Activated T-helper 1 cell treated with anti-CD3 and anti-CD28 coated beads, Interleukin-12 subunit alpha, Interleukin-12 subunit beta, Interleukin-2, Interleukin-4 antibody, amounts not matched to agents 30 ng/mL and 10 ng/mL and 1 ng/mL, durations not matched to agents 14 hours and 24 hours and 36 hours (primary cell): Measurements from ENCODE around the gene HECW1. TPM values are rescaled to one million over a fixed set of nuclear protein-coding genes. Genes with fewer than 3 reads are reported as not detected.
"Not testable (repeated sequence)": the region's sequence is repeated elsewhere in the genome, so short reads cannot be mapped to it uniquely, and the experiment has no call there.

Experiments used
- DNase-seq: peaks from one replicate; pipeline ENCODE4 v3.0.0; 2021; ENCODE audit warnings: low spot score
- H3K27ac Mint-ChIP-seq: one replicate; pipeline ENCODE4 v1.8.0; 2021; ENCODE audit warnings: mild to moderate bottlenecking, mixed read lengths
- H3K27me3 Mint-ChIP-seq: one replicate; pipeline ENCODE4 v1.8.0; 2022; ENCODE audit warnings: mild to moderate bottlenecking, moderate library complexity, mixed read lengths; ENCODE audit not compliant: insufficient read depth
- H3K36me3 Mint-ChIP-seq: one replicate; pipeline ENCODE4 v1.8.0; 2021; ENCODE audit warnings: low read depth, mixed read lengths
- H3K4me1 Mint-ChIP-seq: one replicate; pipeline ENCODE4 v1.8.0; 2021; ENCODE audit warnings: low read depth, mixed read lengths
- H3K4me3 Mint-ChIP-seq: one replicate; pipeline ENCODE4 v1.8.0; 2021; ENCODE audit warnings: mild to moderate bottlenecking, moderate library complexity, mixed read lengths
- H3K9me3 Mint-ChIP-seq: one replicate; pipeline ENCODE4 v1.8.0; 2021; ENCODE audit warnings: mixed read lengths
- intact Hi-C: fragments of 100-400 bp; cut with micrococcal nuclease; formaldehyde crosslinking; loops from one replicate; pipeline ENCODE4 v1.15.1; 2024
- total RNA-seq: library from RNA; stranded (reverse); gene quantifications from 2 replicates; pipeline ENCODE4 v1.2.3, GENCODE V29; 2022

HECW1 gene
- total RNA-seq, 1 donor from 2014 or later = not detected

GRCh38 chr7:43317075-43317474 is 204.6 kb downstream of the HECW1 start:
- intact Hi-C loops = no loop called here
- no peak for DNase-seq
- Mint-ChIP-seq H3K4me3 (no peak overlapping the region), H3K27me3 (no peaks in the 10 kb centered on the region), H3K27ac (no peak overlapping the region), H3K36me3 (no peaks in the 10 kb centered on the region), H3K9me3 (no peaks in the 10 kb centered on the region), H3K4me1 (peaks cover 14% of the 10 kb centered on the region)

GRCh38 chr7:43318188-43318770 is 205.8 kb downstream of the HECW1 start:
- Mint-ChIP-seq H3K27ac (no peak overlapping the region), H3K27me3 (no peaks in the 10 kb centered on the region), H3K4me1 (peaks cover 14% of the 10 kb centered on the region), H3K36me3 (no peaks in the 10 kb centered on the region), H3K4me3 (no peak overlapping the region), H3K9me3 (no peaks in the 10 kb centered on the region)
- intact Hi-C loops = no loop called here
- no peak for DNase-seq

GRCh38 chr7:43325595-43325994 is 213.1 kb downstream of the HECW1 start:
- no peaks in the 10 kb centered on the region for H3K4me1 Mint-ChIP-seq
- no peaks in the 10 kb centered on the region for H3K27me3 Mint-ChIP-seq
- no peak overlapping the region for H3K4me3 Mint-ChIP-seq
- H3K27ac Mint-ChIP-seq = no peak overlapping the region
- intact Hi-C loops = loop anchor here (1.0 kb wide), 1 partner anchor 20 kb away; no protein-coding TSS in a partner anchor
- H3K9me3 Mint-ChIP-seq = no peaks in the 10 kb centered on the region
- no peaks in the 10 kb centered on the region for H3K36me3 Mint-ChIP-seq
- no peak for DNase-seq

GRCh38 chr7:43328336-43328735 is 215.9 kb downstream of the HECW1 start:
- H3K27me3 Mint-ChIP-seq = peaks cover 2% of the 10 kb centered on the region
- DNase-seq = no peak
- no peaks in the 10 kb centered on the region for H3K36me3 Mint-ChIP-seq
- H3K27ac Mint-ChIP-seq = no peak overlapping the region
- intact Hi-C loops = no loop called here
- H3K4me3 Mint-ChIP-seq = no peak overlapping the region
- no peaks in the 10 kb centered on the region for H3K4me1 Mint-ChIP-seq
- H3K9me3 Mint-ChIP-seq = no peaks in the 10 kb centered on the region

GRCh38 chr7:43328785-43329380 is 216.4 kb downstream of the HECW1 start:
- no peaks in the 10 kb centered on the region for H3K36me3 Mint-ChIP-seq
- no peak overlapping the region for H3K4me3 Mint-ChIP-seq
- H3K27me3 Mint-ChIP-seq = peaks cover 2% of the 10 kb centered on the region
- intact Hi-C loops = no loop called here
- no peak for DNase-seq
- H3K9me3 Mint-ChIP-seq = no peaks in the 10 kb centered on the region
- H3K27ac Mint-ChIP-seq = no peak overlapping the region
- H3K4me1 Mint-ChIP-seq = no peaks in the 10 kb centered on the region

GRCh38 chr7:43332193-43332796 is 219.8 kb downstream of the HECW1 start:
- DNase-seq = no peak
- Mint-ChIP-seq H3K4me3 (no peak overlapping the region), H3K27ac (no peak overlapping the region), H3K4me1 (no peaks in the 10 kb centered on the region), H3K27me3 (peaks cover 2% of the 10 kb centered on the region), H3K36me3 (no peaks in the 10 kb centered on the region), H3K9me3 (no peaks in the 10 kb centered on the region)
- intact Hi-C loops = no loop called here

- no peak overlapping the region for H3K4me3 Mint-ChIP-seq
- no peak overlapping the region for H3K27ac Mint-ChIP-seq
- no peaks in the 10 kb centered on the region for H3K9me3 Mint-ChIP-seq
- DNase-seq = no peak
- no peaks in the 10 kb centered on the region for H3K4me1 Mint-ChIP-seq
- peaks cover 5% of the 10 kb centered on the region for H3K27me3 Mint-ChIP-seq
- intact Hi-C loops = no loop called here
- H3K36me3 Mint-ChIP-seq = no peaks in the 10 kb centered on the region
Observed at GRCh38 chr7:43337191-43337590, 224.7 kb downstream of the HECW1 start.

GRCh38 chr7:43337811-43338210 is 225.4 kb downstream of the HECW1 start:
- no peak overlapping the region for H3K27ac Mint-ChIP-seq
- H3K27me3 Mint-ChIP-seq = peaks cover 5% of the 10 kb centered on the region
- H3K4me1 Mint-ChIP-seq = no peaks in the 10 kb centered on the region
- H3K36me3 Mint-ChIP-seq = no peaks in the 10 kb centered on the region
- no peak for DNase-seq
- H3K9me3 Mint-ChIP-seq = no peaks in the 10 kb centered on the region
- intact Hi-C loops = no loop called here
- no peak overlapping the region for H3K4me3 Mint-ChIP-seq

GRCh38 chr7:43341132-43341531 is 228.7 kb downstream of the HECW1 start:
- H3K27me3 Mint-ChIP-seq = peaks cover 6% of the 10 kb centered on the region

GRCh38 chr7:43343417-43343816 is 231.0 kb downstream of the HECW1 start:
- DNase-seq, H3K36me3 Mint-ChIP-seq, H3K4me3 Mint-ChIP-seq, H3K9me3 Mint-ChIP-seq, intact Hi-C loops, H3K27me3 Mint-ChIP-seq, H3K27ac Mint-ChIP-seq, H3K4me1 Mint-ChIP-seq: not testable (repeated sequence)

More at GRCh38 chr7:43341132-43341531, 228.7 kb downstream of the HECW1 start:
- Mint-ChIP-seq H3K27ac (no peak overlapping the region), H3K4me1 (no peaks in the 10 kb centered on the region), H3K36me3 (no peaks in the 10 kb centered on the region), H3K4me3 (no peak overlapping the region), H3K9me3 (peaks cover 3% of the 10 kb centered on the region)
- no peak for DNase-seq
- intact Hi-C loops = no loop called here

GRCh38 chr7:43345696-43346095 is 233.2 kb downstream of the HECW1 start:
- not testable (repeated sequence) for H3K4me3 Mint-ChIP-seq, H3K27me3 Mint-ChIP-seq, H3K4me1 Mint-ChIP-seq, H3K27ac Mint-ChIP-seq, H3K36me3 Mint-ChIP-seq, H3K9me3 Mint-ChIP-seq, DNase-seq
- intact Hi-C loops = loop anchor here (1.0 kb wide), 1 partner anchor 20 kb away; no protein-coding TSS in a partner anchor

- intact Hi-C loops = no loop called here
- no peaks in the 10 kb centered on the region for H3K36me3 Mint-ChIP-seq
- H3K27me3 Mint-ChIP-seq = peaks cover 9% of the 10 kb centered on the region
Observed at GRCh38 chr7:43351683-43352082, 239.2 kb downstream of the HECW1 start.

GRCh38 chr7:43353902-43354301 is 241.5 kb downstream of the HECW1 start:
- no peak overlapping the region for H3K27ac Mint-ChIP-seq
- H3K4me3 Mint-ChIP-seq = no peak overlapping the region
- no peaks in the 10 kb centered on the region for H3K4me1 Mint-ChIP-seq
- no peak for DNase-seq
- intact Hi-C loops = no loop called here
- H3K36me3 Mint-ChIP-seq = no peaks in the 10 kb centered on the region
- H3K9me3 Mint-ChIP-seq = peaks cover 10% of the 10 kb centered on the region
- peaks cover 4% of the 10 kb centered on the region for H3K27me3 Mint-ChIP-seq

More at GRCh38 chr7:43351683-43352082, 239.2 kb downstream of the HECW1 start:
- Mint-ChIP-seq H3K27ac (no peak overlapping the region), H3K4me3 (no peak overlapping the region), H3K9me3 (peaks cover 10% of the 10 kb centered on the region), H3K4me1 (no peaks in the 10 kb centered on the region)
- DNase-seq = no peak
